ENCODE measurements around the gene PIAS1.

Gene PIAS1

GRCh38 chr15:68187559-68187958, 133.4 kb downstream of the PIAS1 start:
- no peak overlapping the region for H3K9ac ChIP-seq (ENCODE audit: low read depth in 1 of 2, low read length in 2 of 2)
- peak overlapping the region; percentile 3 for H3K27ac ChIP-seq (ENCODE audit: low read depth, low read length)
- H3K4me1 ChIP-seq (ENCODE audit: control insufficient read depth in 1 of 2, insufficient read depth in 2 of 2, low read length in 2 of 2) = peaks cover 5 to 11% of the 10 kb centered on the region in 2 donors
- H3K9me3 ChIP-seq (ENCODE audit: control insufficient read depth in 1 of 2, low read length in 2 of 2) = no peaks in the 10 kb centered on the region
- H3K36me3 ChIP-seq (ENCODE audit: control insufficient read depth in 1 of 2, insufficient read depth in 2 of 2, low read length in 2 of 2) = peaks cover 22 to 46% of the 10 kb centered on the region in 2 donors
- H3K4me3 ChIP-seq (ENCODE audit: low read depth in 1 of 2, low read length in 2 of 2) = peak overlapping the region in 1 of 2 donors; percentile 21
- H3K27me3 ChIP-seq (ENCODE audit: control insufficient read depth in 1 of 2, insufficient read depth in 2 of 2, low read length in 2 of 2) = no peaks in the 10 kb centered on the region

- Histone ChIP-seq H3K27ac (ENCODE audit: low read depth, low read length) (no peak overlapping the region), H3K36me3 (ENCODE audit: control insufficient read depth in 1 of 2, insufficient read depth in 2 of 2, low read length in 2 of 2) (peaks cover 26 to 50% of the 10 kb centered on the region in 2 donors), H3K9me3 (ENCODE audit: control insufficient read depth in 1 of 2, low read length in 2 of 2) (no peaks in the 10 kb centered on the region), H3K9ac (ENCODE audit: low read depth in 1 of 2, low read length in 2 of 2) (no peak overlapping the region), H3K4me3 (ENCODE audit: low read depth in 1 of 2, low read length in 2 of 2) (no peak overlapping the region), H3K4me1 (ENCODE audit: control insufficient read depth in 1 of 2, insufficient read depth in 2 of 2, low read length in 2 of 2) (peaks cover 5 to 11% of the 10 kb centered on the region in 2 donors), H3K27me3 (ENCODE audit: control insufficient read depth in 1 of 2, insufficient read depth in 2 of 2, low read length in 2 of 2) (no peaks in the 10 kb centered on the region)
Observed at GRCh38 chr15:68188647-68189046, 134.5 kb downstream of the PIAS1 start.

GRCh38 chr15:68190048-68190447, 135.9 kb downstream of the PIAS1 start:
- H3K4me1 ChIP-seq (ENCODE audit: control insufficient read depth in 1 of 2, insufficient read depth in 2 of 2, low read length in 2 of 2) = peaks cover 5 to 11% of the 10 kb centered on the region in 2 donors
- H3K36me3 ChIP-seq (ENCODE audit: control insufficient read depth in 1 of 2, insufficient read depth in 2 of 2, low read length in 2 of 2) = peaks cover 22 to 39% of the 10 kb centered on the region in 2 donors
- H3K4me3 ChIP-seq (ENCODE audit: low read depth in 1 of 2, low read length in 2 of 2) = no peak overlapping the region
- H3K9ac ChIP-seq (ENCODE audit: low read depth in 1 of 2, low read length in 2 of 2) = no peak overlapping the region
- H3K9me3 ChIP-seq (ENCODE audit: control insufficient read depth in 1 of 2, low read length in 2 of 2) = no peaks in the 10 kb centered on the region
- no peak overlapping the region for H3K27ac ChIP-seq (ENCODE audit: low read depth, low read length)
- H3K27me3 ChIP-seq (ENCODE audit: control insufficient read depth in 1 of 2, insufficient read depth in 2 of 2, low read length in 2 of 2) = no peaks in the 10 kb centered on the region

GRCh38 chr15:68191555-68191954, 137.4 kb downstream of the PIAS1 start:
- H3K9ac ChIP-seq (ENCODE audit: low read depth in 1 of 2, low read length in 2 of 2) = no peak overlapping the region
- H3K27me3 ChIP-seq (ENCODE audit: control insufficient read depth in 1 of 2, insufficient read depth in 2 of 2, low read length in 2 of 2) = no peaks in the 10 kb centered on the region
- H3K27ac ChIP-seq (ENCODE audit: low read depth, low read length) = no peak overlapping the region
- H3K4me3 ChIP-seq (ENCODE audit: low read depth in 1 of 2, low read length in 2 of 2) = no peak overlapping the region
- no peaks in the 10 kb centered on the region for H3K9me3 ChIP-seq (ENCODE audit: control insufficient read depth in 1 of 2, low read length in 2 of 2)
- H3K4me1 ChIP-seq (ENCODE audit: control insufficient read depth in 1 of 2, insufficient read depth in 2 of 2, low read length in 2 of 2) = peaks cover 5 to 11% of the 10 kb centered on the region in 2 donors
- peaks cover 25 to 43% of the 10 kb centered on the region in 2 donors for H3K36me3 ChIP-seq (ENCODE audit: control insufficient read depth in 1 of 2, insufficient read depth in 2 of 2, low read length in 2 of 2)

GRCh38 chr15:68192117-68192516, 138.0 kb downstream of the PIAS1 start:
- no peak overlapping the region for H3K9ac ChIP-seq (ENCODE audit: low read depth in 1 of 2, low read length in 2 of 2)
- no peaks in the 10 kb centered on the region for H3K27me3 ChIP-seq (ENCODE audit: control insufficient read depth in 1 of 2, insufficient read depth in 2 of 2, low read length in 2 of 2)
- no peaks in the 10 kb centered on the region for H3K9me3 ChIP-seq (ENCODE audit: control insufficient read depth in 1 of 2, low read length in 2 of 2)
- H3K36me3 ChIP-seq (ENCODE audit: control insufficient read depth in 1 of 2, insufficient read depth in 2 of 2, low read length in 2 of 2) = peaks cover 25 to 45% of the 10 kb centered on the region in 2 donors
- H3K4me3 ChIP-seq (ENCODE audit: low read depth in 1 of 2, low read length in 2 of 2) = no peak overlapping the region
- peaks cover 5 to 11% of the 10 kb centered on the region in 2 donors for H3K4me1 ChIP-seq (ENCODE audit: control insufficient read depth in 1 of 2, insufficient read depth in 2 of 2, low read length in 2 of 2)
- no peak overlapping the region for H3K27ac ChIP-seq (ENCODE audit: low read depth, low read length)

- H3K27ac ChIP-seq (ENCODE audit: low read depth, low read length) = no peak overlapping the region
- H3K9me3 ChIP-seq (ENCODE audit: control insufficient read depth in 1 of 2, low read length in 2 of 2) = no peaks in the 10 kb centered on the region
- peaks cover 25 to 54% of the 10 kb centered on the region in 2 donors for H3K36me3 ChIP-seq (ENCODE audit: control insufficient read depth in 1 of 2, insufficient read depth in 2 of 2, low read length in 2 of 2)
- no peak overlapping the region for H3K4me3 ChIP-seq (ENCODE audit: low read depth in 1 of 2, low read length in 2 of 2)
- no peaks in the 10 kb centered on the region for H3K27me3 ChIP-seq (ENCODE audit: control insufficient read depth in 1 of 2, insufficient read depth in 2 of 2, low read length in 2 of 2)
- no peak overlapping the region for H3K9ac ChIP-seq (ENCODE audit: low read depth in 1 of 2, low read length in 2 of 2)
- H3K4me1 ChIP-seq (ENCODE audit: control insufficient read depth in 1 of 2, insufficient read depth in 2 of 2, low read length in 2 of 2) = peaks cover 4 to 6% of the 10 kb centered on the region in 2 donors
Observed at GRCh38 chr15:68192804-68193486, 138.8 kb downstream of the PIAS1 start.

GRCh38 chr15:68195336-68196112, 141.4 kb downstream of the PIAS1 start:
- no peaks in the 10 kb centered on the region for H3K27me3 ChIP-seq (ENCODE audit: control insufficient read depth in 1 of 2, insufficient read depth in 2 of 2, low read length in 2 of 2)
- peaks cover 25 to 55% of the 10 kb centered on the region in 2 donors for H3K36me3 ChIP-seq (ENCODE audit: control insufficient read depth in 1 of 2, insufficient read depth in 2 of 2, low read length in 2 of 2)
- no peaks in the 10 kb centered on the region for H3K9me3 ChIP-seq (ENCODE audit: control insufficient read depth in 1 of 2, low read length in 2 of 2)
- H3K4me3 ChIP-seq (ENCODE audit: low read depth in 1 of 2, low read length in 2 of 2) = no peak overlapping the region
- peaks cover 7 to 10% of the 10 kb centered on the region in 2 donors for H3K4me1 ChIP-seq (ENCODE audit: control insufficient read depth in 1 of 2, insufficient read depth in 2 of 2, low read length in 2 of 2)
- H3K9ac ChIP-seq (ENCODE audit: low read depth in 1 of 2, low read length in 2 of 2) = peak overlapping the region in 1 of 2 donors; percentile 7
- no peak overlapping the region for H3K27ac ChIP-seq (ENCODE audit: low read depth, low read length)

- no peak overlapping the region for H3K4me3 ChIP-seq (ENCODE audit: low read depth in 1 of 2, low read length in 2 of 2)
- no peaks in the 10 kb centered on the region for H3K27me3 ChIP-seq (ENCODE audit: control insufficient read depth in 1 of 2, insufficient read depth in 2 of 2, low read length in 2 of 2)
- H3K27ac ChIP-seq (ENCODE audit: low read depth, low read length) = no peak overlapping the region
- no peaks in the 10 kb centered on the region for H3K9me3 ChIP-seq (ENCODE audit: control insufficient read depth in 1 of 2, low read length in 2 of 2)
- peaks cover 22 to 54% of the 10 kb centered on the region in 2 donors for H3K36me3 ChIP-seq (ENCODE audit: control insufficient read depth in 1 of 2, insufficient read depth in 2 of 2, low read length in 2 of 2)
- peaks cover 17 to 20% of the 10 kb centered on the region in 2 donors for H3K4me1 ChIP-seq (ENCODE audit: control insufficient read depth in 1 of 2, insufficient read depth in 2 of 2, low read length in 2 of 2)
- no peak overlapping the region for H3K9ac ChIP-seq (ENCODE audit: low read depth in 1 of 2, low read length in 2 of 2)
Observed at GRCh38 chr15:68196445-68197169, 142.5 kb downstream of the PIAS1 start.

- Histone ChIP-seq H3K27me3 (ENCODE audit: control insufficient read depth in 1 of 2, insufficient read depth in 2 of 2, low read length in 2 of 2) (no peaks in the 10 kb centered on the region), H3K36me3 (ENCODE audit: control insufficient read depth in 1 of 2, insufficient read depth in 2 of 2, low read length in 2 of 2) (peaks cover 17 to 48% of the 10 kb centered on the region in 2 donors), H3K27ac (ENCODE audit: low read depth, low read length) (no peak overlapping the region), H3K9me3 (ENCODE audit: control insufficient read depth in 1 of 2, low read length in 2 of 2) (no peaks in the 10 kb centered on the region), H3K9ac (ENCODE audit: low read depth in 1 of 2, low read length in 2 of 2) (no peak overlapping the region), H3K4me3 (ENCODE audit: low read depth in 1 of 2, low read length in 2 of 2) (no peak overlapping the region), H3K4me1 (ENCODE audit: control insufficient read depth in 1 of 2, insufficient read depth in 2 of 2, low read length in 2 of 2) (peaks cover 22 to 25% of the 10 kb centered on the region in 2 donors)
Observed at GRCh38 chr15:68197170-68197492, 143.0 kb downstream of the PIAS1 start.

Measured in duodenal mucosa (tissue), 2 donors.